BJ (cell line): Measurements from ENCODE around the gene PIPOX. TPM values are rescaled to one million over a fixed set of nuclear protein-coding genes. Genes with fewer than 3 reads are reported as not detected.

Experiments used
- CTCF ChIA-PET: fragments of 350-600 bp; formaldehyde crosslinking; extraction: SDS; loops from one replicate; lab custom pipeline; 2021; ENCODE audit warnings: antibody characterized with exemption, inconsistent platforms; lab: Yijun Ruan, JAX
- POLR2A ChIA-PET: fragments of 300-600 bp; sonication (Branson Sonifier 250); formaldehyde crosslinking; extraction: SDS; loops from one replicate; lab custom pipeline; 2021; ENCODE audit warnings: antibody characterized with exemption; lab: Charles Lee
- DNase-seq: peaks from one replicate; pipeline ENCODE4 v3.0.0-alpha.2; 2011; ENCODE audit warnings: low read depth
- H3K27me3 ChIP-seq: 2 replicates; pipeline ENCODE4 v1.6.0; 2011; ENCODE audit warnings: low read length; ENCODE audit not compliant: control insufficient read depth, insufficient read depth
- H3K36me3 ChIP-seq: 2 replicates; pipeline ENCODE4 v1.5.1; 2011; ENCODE audit warnings: low read length; ENCODE audit not compliant: control insufficient read depth, insufficient read depth
- H3K4me3 ChIP-seq: 2 replicates; pipeline ENCODE4 v1.5.1; 2011; ENCODE audit warnings: low read depth, mild to moderate bottlenecking, control low read depth, low read length
- CTCF ChIP-seq: IDR thresholded peaks from 2 replicates; pipeline ENCODE4 v1.5.1; 2011; ENCODE audit warnings: low read depth, mild to moderate bottlenecking, control low read depth, inconsistent platforms, low read length, moderate library complexity; ENCODE audit not compliant: insufficient read depth
- polyA plus RNA-seq: library from polyadenylated mRNA; depleted of rRNA; stranded (reverse); fragments of >200 nt; gene quantifications from 2 replicates; pipeline ENCODE4 v1.2.3, GENCODE V29; 2011; rRNA removed

The PIPOX gene
- polyA plus RNA-seq, 1 experiment: 1.1 TPM

GRCh38 chr17:29100296-29100695 is 57.4 kb downstream of the PIPOX start:
- no peak for TF ChIP-seq CTCF

GRCh38 chr17:29102046-29102445 is 59.1 kb downstream of the PIPOX start:
- Histone ChIP-seq H3K4me3 (no peak overlapping the region), H3K27me3 (no peaks in the 10 kb centered on the region), H3K36me3 (peaks cover 42% of the 10 kb centered on the region)
- CTCF ChIA-PET: interaction anchor here (0.9 to 4.0 kb wide), 7 partner anchors 10 to 136 kb away, joined by 3 to 30 read pairs (median 4); no protein-coding TSS in a partner anchor
- TF ChIP-seq CTCF: no peak
- POLR2A ChIA-PET: interaction anchor here (0.6 kb wide), 1 partner anchor 11 kb away, joined by 3 read pairs; no protein-coding TSS in a partner anchor
- DNase-seq: no peak

More at GRCh38 chr17:29100296-29100695, 57.4 kb downstream of the PIPOX start:
- ChIA-PET CTCF (interaction anchor here (1.1 to 4.0 kb wide), 5 partner anchors 12 to 135 kb away, joined by 3 to 27 read pairs (median 4); no protein-coding TSS in a partner anchor), POLR2A (no interaction called here)
- peaks cover 40% of the 10 kb centered on the region for H3K36me3 ChIP-seq
- no peaks in the 10 kb centered on the region for H3K27me3 ChIP-seq
- H3K4me3 ChIP-seq: no peak overlapping the region
- no peak for DNase-seq

GRCh38 chr17:29102741-29103181 is 59.8 kb downstream of the PIPOX start:
- Histone ChIP-seq H3K27me3 (no peaks in the 10 kb centered on the region), H3K4me3 (no peak overlapping the region), H3K36me3 (peaks cover 38% of the 10 kb centered on the region)
- no peak for DNase-seq
- CTCF ChIA-PET: interaction anchor here (1.1 to 4.0 kb wide), 5 partner anchors 10 to 149 kb away, joined by 4 to 30 read pairs (median 5); no protein-coding TSS in a partner anchor
- no peak for TF ChIP-seq CTCF
- POLR2A ChIA-PET: interaction anchor here (0.6 kb wide), 1 partner anchor 12 kb away, joined by 3 read pairs; no protein-coding TSS in a partner anchor

- ChIA-PET CTCF (interaction anchor here (1.1 to 4.0 kb wide), 4 partner anchors 9 to 150 kb away, joined by 4 to 30 read pairs (median 16); no protein-coding TSS in a partner anchor), POLR2A (no interaction called here)
- Histone ChIP-seq H3K27me3 (no peaks in the 10 kb centered on the region), H3K4me3 (no peak overlapping the region), H3K36me3 (peaks cover 32% of the 10 kb centered on the region)
- no peak for TF ChIP-seq CTCF
- DNase-seq: no peak
These were observed 60.4 kb downstream of the PIPOX start for GRCh38 chr17:29103341-29103740.

Other genes with a start within 250 kb of the PIPOX start
- 4.4 and 5.2 TPM in 2 replicates for gene FAM222B, start 200.4 kb upstream of the PIPOX start, polyA plus RNA-seq
- 57.2 and 84.1 TPM in 2 replicates for gene ERAL1, start 188.1 kb upstream of the PIPOX start, polyA plus RNA-seq
- gene FLOT2, start 145.4 kb upstream of the PIPOX start, polyA plus RNA-seq: 62.2 and 86.0 TPM in 2 replicates
- 2.1 and 2.8 TPM in 2 replicates for gene DHRS13, start 140.1 kb upstream of the PIPOX start, polyA plus RNA-seq
- gene PHF12, start 91.6 kb upstream of the PIPOX start, polyA plus RNA-seq: 10.4 and 16.5 TPM in 2 replicates
- not detected in 2 replicates for gene SEZ6, start 37.1 kb upstream of the PIPOX start, polyA plus RNA-seq
- 8.2 and 12.0 TPM in 2 replicates for gene MYO18A, start 137.3 kb downstream of the PIPOX start, polyA plus RNA-seq
- gene CRYBA1, start 203.7 kb downstream of the PIPOX start, polyA plus RNA-seq: not detected in 2 replicates